GM12874 (cell line): ENCODE measurements around the gene ZBED5.

ENCODE experiments used
- CTCF ChIP-seq: IDR thresholded peaks from 2 replicates; pipeline ENCODE4 v1.5.1; 2011; ENCODE audit warnings: low read depth, mild to moderate bottlenecking, control low read depth, low read length, moderate library complexity; ENCODE audit not compliant: insufficient read depth

The ZBED5 gene

GRCh38 chr11:10844796-10845195 is 13.1 kb downstream of the ZBED5 start:
- TF ChIP-seq CTCF, result no peak

- no peak for TF ChIP-seq CTCF
Observed at GRCh38 chr11:10844356-10844755, 13.5 kb downstream of the ZBED5 start.

GRCh38 chr11:10838881-10839280 is 19.0 kb downstream of the ZBED5 start:
- TF ChIP-seq CTCF, result no peak

GRCh38 chr11:10838083-10838482 is 19.8 kb downstream of the ZBED5 start:
- no peak for TF ChIP-seq CTCF

- no peak for TF ChIP-seq CTCF
Observed at GRCh38 chr11:10829139-10829538, 28.7 kb downstream of the ZBED5 start.

- no peak for TF ChIP-seq CTCF
Observed at GRCh38 chr11:10828402-10828801, 29.5 kb downstream of the ZBED5 start.

- TF ChIP-seq CTCF, result no peak
Observed at GRCh38 chr11:10824888-10825287, 33.0 kb downstream of the ZBED5 start.

- no peak for TF ChIP-seq CTCF
Observed at GRCh38 chr11:10823152-10823579, 34.7 kb downstream of the ZBED5 start.
